ENCODE results near the gene CNTFR. TPM values are rescaled to one million over a fixed set of nuclear protein-coding genes. Genes with fewer than 3 reads are reported as not detected.

Gene CNTFR
- total and polyA plus RNA-seq, 2 of the 8 experiments (the other 6 are each of a cell fraction or from before 2014, with no cell fraction given), result 1.2 to 4.2 TPM

DNA sequence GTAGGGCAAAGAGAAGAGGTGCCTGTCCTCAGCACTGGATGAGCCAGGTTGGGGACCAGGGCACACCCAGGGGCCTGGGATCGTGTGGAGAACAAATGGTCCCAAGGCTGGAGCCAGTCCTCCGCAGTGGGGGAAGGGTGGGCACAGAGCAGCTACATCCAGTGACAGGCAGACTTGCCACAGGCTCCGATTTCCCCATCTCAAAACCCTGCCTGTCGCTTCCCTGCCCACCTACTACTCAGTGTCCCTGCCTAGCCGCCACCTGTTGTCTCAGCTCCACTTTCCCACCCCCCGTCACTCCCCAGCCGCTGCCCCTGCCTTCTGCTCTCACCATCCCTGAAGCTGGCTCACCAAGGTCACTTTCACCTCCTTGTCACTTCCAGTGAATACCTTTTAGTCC is 52.8 kb downstream of the CNTFR start:
- ChIA-PET CTCF (ENCODE audit: partially characterized antibody) (interaction anchor here (0.7 to 2.1 kb wide), 11 partner anchors 10 to 134 kb away, joined by 3 to 14 read pairs (median 4); no protein-coding TSS in a partner anchor), POLR2A (ENCODE audit: partially characterized antibody) (interaction anchor here (1.3 kb wide), 1 partner anchor 74 kb away, joined by 3 read pairs; no protein-coding TSS in a partner anchor)
- DNase-seq (ENCODE audit: low read depth in 1 of 2, low spot score in 2 of 2), result no peak
- Histone ChIP-seq H2BK5ac (ENCODE audit: low read depth, low read length) (no peak overlapping the region), H3K36me3 (ENCODE audit: control insufficient read depth in 2 of 4, insufficient read depth in 4 of 4, low read length in 3 of 4) (no peaks in the 10 kb centered on the region), H2BK15ac (ENCODE audit: low read length) (no peak overlapping the region), H4K20me1 (replicated peaks in 1 of 2; ENCODE audit: control insufficient read depth in 1 of 2, insufficient read depth in 2 of 2, low read length in 2 of 2) (no peaks in the 10 kb centered on the region), H4K91ac (replicated peaks; ENCODE audit: insufficient read length, low read length) (peak overlapping the region; percentile 66), H2AFZ (ENCODE audit: low read length) (no peak overlapping the region), H3K9ac (replicated peaks in 1 of 4; ENCODE audit: extremely low read depth in 1 of 4, low read depth in 3 of 4, low read length in 3 of 4) (no peak overlapping the region), H4K8ac (ENCODE audit: extremely low read depth, insufficient read depth, low read length) (no peak overlapping the region; the same call in 1 of the 2 replicates), H3K27ac (ENCODE audit: low read depth, low read length) (no peak overlapping the region), H3K79me2 (ENCODE audit: control insufficient read depth in 1 of 2, insufficient read depth in 2 of 2, low read length in 2 of 2) (no peaks in the 10 kb centered on the region), H2BK20ac (ENCODE audit: low read length) (no peak overlapping the region), H3K4me1 (replicated peaks in 1 of 4; ENCODE audit: control insufficient read depth in 3 of 4, insufficient read depth in 4 of 4, low read length in 3 of 4) (0 out of 7 replicates have a peak, but pooled peaks cover 0 to 3% (median 0%) of the 10 kb centered on the region in 4 experiments), H3K23ac (ENCODE audit: insufficient read length) (no peak overlapping the region), H3K79me1 (ENCODE audit: low read depth, low read length) (no peaks in the 10 kb centered on the region), H3K4me2 (ENCODE audit: insufficient read depth in 1 of 2, low read depth in 2 of 2, low read length in 2 of 2) (no peak overlapping the region), H3K14ac (ENCODE audit: insufficient read length) (no peak overlapping the region), H3K4ac (replicated peaks; ENCODE audit: insufficient read length, low read depth, low read length) (no peak overlapping the region), H3K18ac (ENCODE audit: extremely low read depth, low read length) (no peak overlapping the region; the same call in 1 of the 2 replicates), H3K9me3 (ENCODE audit: insufficient read depth in 2 of 2, low read depth in 1 of 2, low read length in 1 of 2) (peaks cover 9 to 18% of the 10 kb centered on the region in 2 experiments; a peak in 3 of 4 replicates), H2BK12ac (ENCODE audit: low read depth, low read length) (no peak overlapping the region), H3K56ac (replicated peaks; ENCODE audit: insufficient read length, low read depth, low read length) (no peak overlapping the region), H3K27me3 (replicated peaks in 1 of 4; ENCODE audit: control insufficient read depth in 3 of 4, extremely low read depth in 1 of 4, insufficient read depth in 3 of 4, low read length in 3 of 4) (no peaks in the 10 kb centered on the region; a peak in 2 of 7 replicates), H3K23me2 (ENCODE audit: low read depth, low read length) (no peaks in the 10 kb centered on the region), H3K4me3 (ENCODE audit: extremely low read depth in 1 of 4, insufficient read depth in 2 of 4, low read depth in 3 of 4, low read length in 4 of 4) (no peak overlapping the region), H2AK5ac (ENCODE audit: low read depth, low read length) (no peak overlapping the region), H2BK120ac (replicated peaks; ENCODE audit: low read depth, low read length) (no peak overlapping the region), H4K5ac (ENCODE audit: insufficient read length, low read depth, low read length) (no peak overlapping the region)
- WGBS, 2 experiments (ENCODE audit: extremely low coverage in 1 of 2, insufficient coverage in 1 of 2, insufficient read length in 1 of 2, insufficient replicate concordance in 2 of 2, low coverage in 1 of 2, low lambda C conversion rate in 2 of 2, missing lambda C conversion rate in 1 of 2), result 82% methylated on average over 7 of the region's 7 CpGs; no CpG with 5 or more reads in 1 of the 2 experiments
- FAIRE-seq, result no peak
- TF ChIP-seq NRF1 (IDR thresholded peaks at IDR 0.05; ENCODE audit: low read depth, low read length), result no peak
- TF ChIP-seq BCL11A (IDR thresholded peaks at IDR 0.05; ENCODE audit: low read depth in 2 of 2, low read length in 2 of 2), result no peak
- no peak for TF ChIP-seq KDM1A (IDR thresholded peaks at IDR 0.05; ENCODE audit: borderline replicate concordance, low read length)
- no peak for TF ChIP-seq EGR1 (IDR thresholded peaks at IDR 0.05; ENCODE audit: borderline replicate concordance, low read depth, low read length)
- TF ChIP-seq TAF1 (IDR thresholded peaks at IDR 0.05; ENCODE audit: low read depth, low read length), result no peak
- TF ChIP-seq RAD21 (IDR thresholded peaks at IDR 0.05 in 1 of 2, conservative IDR thresholded peaks at IDR 0.05 in 1 of 2; ENCODE audit: low read depth in 2 of 2, low read length in 2 of 2), result no peak
- TF ChIP-seq SIN3A (conservative IDR thresholded peaks at IDR 0.05 in 1 of 2, IDR thresholded peaks at IDR 0.05 in 1 of 2; ENCODE audit: low read depth in 1 of 2, low read length in 2 of 2), result no peak
- no peak for TF ChIP-seq BACH1 (IDR thresholded peaks at IDR 0.05; ENCODE audit: low read length)
- TF ChIP-seq CREB1 (IDR thresholded peaks at IDR 0.05), result no peak
- TF ChIP-seq EP300 (IDR thresholded peaks at IDR 0.05; ENCODE audit: borderline replicate concordance in 1 of 2, low read depth in 2 of 2, low read length in 2 of 2), result no peak
- TF ChIP-seq, protein P1, sequence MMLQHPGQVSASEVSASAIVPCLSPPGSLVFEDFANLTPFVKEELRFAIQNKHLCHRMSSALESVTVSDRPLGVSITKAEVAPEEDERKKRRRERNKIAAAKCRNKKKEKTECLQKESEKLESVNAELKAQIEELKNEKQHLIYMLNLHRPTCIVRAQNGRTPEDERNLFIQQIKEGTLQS (IDR thresholded peaks at IDR 0.05; ENCODE audit: insufficient read depth, low read depth, low read length), result no peak
- no peak for TF ChIP-seq RXRA (IDR thresholded peaks at IDR 0.05; ENCODE audit: insufficient read depth, low read depth, low read length)
- no peak for TF ChIP-seq HDAC6 (IDR thresholded peaks at IDR 0.05; ENCODE audit: low read depth, low read length)

Data from H1 (cell line).